ENCODE results near the gene YARS1. TPM values are rescaled to one million over a fixed set of nuclear protein-coding genes. Genes with fewer than 3 reads are reported as not detected.

The YARS1 gene
- total RNA-seq, 4 donors from 2014 or later = 37.8 to 59.4 (median 55.9) TPM

DNA sequence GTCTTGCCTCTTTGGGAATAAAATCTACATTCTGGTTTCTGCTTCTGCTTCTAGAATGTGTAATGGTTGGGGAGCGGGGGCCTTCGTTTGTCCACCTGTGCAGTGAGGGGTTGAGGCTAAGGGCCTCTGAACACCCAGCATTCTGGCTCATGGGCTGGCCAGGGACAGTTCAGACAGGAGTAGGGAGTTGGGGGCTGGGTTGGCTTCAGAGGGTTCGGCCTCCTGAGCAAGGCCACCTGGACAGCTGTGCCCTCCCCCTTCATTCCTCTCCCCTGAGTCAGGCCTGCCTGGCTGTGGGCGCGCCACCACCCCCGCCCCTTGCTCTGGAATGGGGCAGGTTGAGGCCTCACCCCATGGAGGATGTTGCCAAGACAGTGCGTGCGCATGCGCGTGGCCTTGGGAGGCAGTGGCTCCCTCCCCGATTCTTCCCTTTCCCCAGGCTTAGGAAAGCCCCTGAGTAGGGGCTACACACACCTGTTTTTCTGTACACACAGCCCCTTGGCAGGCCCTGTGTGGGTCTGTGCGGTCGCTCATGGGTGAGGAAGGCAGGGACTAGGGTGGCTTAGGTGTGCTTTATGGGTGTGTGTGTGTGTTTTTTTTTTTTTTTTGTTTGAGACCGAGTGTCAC lies 57.0 kb downstream of the YARS1 start:
- peaks cover 4 to 6% of the 10 kb centered on the region in 2 donors for H3K4me1 ChIP-seq
- H3K27ac ChIP-seq = no peak overlapping the region
- no peak overlapping the region for H3K4me3 ChIP-seq
- DNase-seq (no peak), ATAC-seq (no peak)
- H3K36me3 ChIP-seq = no peaks in the 10 kb centered on the region
- intact Hi-C loops (cut with DNase I; ENCODE audit: low total_unique reads) = no loop called here
- in situ Hi-C loops (cut with MboI; ENCODE audit: low sequenced_read_pairs in 4 of 4) = no loop called here
- H3K9me3 ChIP-seq = no peaks in the 10 kb centered on the region
- no peaks in the 10 kb centered on the region for H3K27me3 ChIP-seq
- no peak for TF ChIP-seq POLR2A (IDR thresholded peaks at IDR 0.05)
- TF ChIP-seq, protein P1, sequence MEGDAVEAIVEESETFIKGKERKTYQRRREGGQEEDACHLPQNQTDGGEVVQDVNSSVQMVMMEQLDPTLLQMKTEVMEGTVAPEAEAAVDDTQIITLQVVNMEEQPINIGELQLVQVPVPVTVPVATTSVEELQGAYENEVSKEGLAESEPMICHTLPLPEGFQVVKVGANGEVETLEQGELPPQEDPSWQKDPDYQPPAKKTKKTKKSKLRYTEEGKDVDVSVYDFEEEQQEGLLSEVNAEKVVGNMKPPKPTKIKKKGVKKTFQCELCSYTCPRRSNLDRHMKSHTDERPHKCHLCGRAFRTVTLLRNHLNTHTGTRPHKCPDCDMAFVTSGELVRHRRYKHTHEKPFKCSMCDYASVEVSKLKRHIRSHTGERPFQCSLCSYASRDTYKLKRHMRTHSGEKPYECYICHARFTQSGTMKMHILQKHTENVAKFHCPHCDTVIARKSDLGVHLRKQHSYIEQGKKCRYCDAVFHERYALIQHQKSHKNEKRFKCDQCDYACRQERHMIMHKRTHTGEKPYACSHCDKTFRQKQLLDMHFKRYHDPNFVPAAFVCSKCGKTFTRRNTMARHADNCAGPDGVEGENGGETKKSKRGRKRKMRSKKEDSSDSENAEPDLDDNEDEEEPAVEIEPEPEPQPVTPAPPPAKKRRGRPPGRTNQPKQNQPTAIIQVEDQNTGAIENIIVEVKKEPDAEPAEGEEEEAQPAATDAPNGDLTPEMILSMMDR (IDR thresholded peaks at IDR 0.05 in 4 of 5, conservative IDR thresholded peaks at IDR 0.05 in 1 of 5) = no peak

DNA sequence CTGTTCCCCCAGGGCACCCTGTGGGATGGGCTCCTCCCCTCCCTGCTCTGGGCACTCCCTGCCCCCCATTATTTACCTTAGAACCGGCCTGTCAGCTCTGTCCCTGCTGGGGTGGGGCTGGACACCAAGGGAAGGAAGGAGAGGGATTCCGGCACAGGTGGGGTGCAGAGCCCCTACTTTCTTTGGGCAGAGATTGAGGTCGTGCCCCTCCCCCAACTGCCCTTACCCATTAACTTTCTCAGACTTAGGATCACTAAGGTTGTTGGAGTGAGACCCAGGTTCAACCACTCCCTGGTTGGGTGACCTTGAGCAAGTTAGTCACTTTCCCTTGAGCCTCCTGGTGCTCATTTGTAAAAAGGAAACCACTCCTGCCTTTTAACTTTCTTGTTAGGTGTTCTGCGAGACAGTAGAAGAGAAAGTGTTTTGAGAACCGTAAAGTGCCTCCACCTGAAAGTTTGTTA lies 57.6 kb downstream of the YARS1 start:
- DNase-seq (no peak), ATAC-seq (no peak)
- Histone ChIP-seq H3K36me3 (no peaks in the 10 kb centered on the region), H3K4me1 (peaks cover 4 to 8% of the 10 kb centered on the region in 2 donors), H3K27ac (no peak overlapping the region), H3K27me3 (no peaks in the 10 kb centered on the region), H3K9me3 (no peaks in the 10 kb centered on the region), H3K4me3 (no peak overlapping the region)
- intact Hi-C loops (cut with DNase I; ENCODE audit: low total_unique reads) (no loop called here), in situ Hi-C loops (cut with MboI; ENCODE audit: low sequenced_read_pairs in 4 of 4) (no loop called here)
- TF ChIP-seq, protein P1 (IDR thresholded peaks at IDR 0.05 in 4 of 5, conservative IDR thresholded peaks at IDR 0.05 in 1 of 5) = no peak
- TF ChIP-seq POLR2A (IDR thresholded peaks at IDR 0.05) = no peak

DNA sequence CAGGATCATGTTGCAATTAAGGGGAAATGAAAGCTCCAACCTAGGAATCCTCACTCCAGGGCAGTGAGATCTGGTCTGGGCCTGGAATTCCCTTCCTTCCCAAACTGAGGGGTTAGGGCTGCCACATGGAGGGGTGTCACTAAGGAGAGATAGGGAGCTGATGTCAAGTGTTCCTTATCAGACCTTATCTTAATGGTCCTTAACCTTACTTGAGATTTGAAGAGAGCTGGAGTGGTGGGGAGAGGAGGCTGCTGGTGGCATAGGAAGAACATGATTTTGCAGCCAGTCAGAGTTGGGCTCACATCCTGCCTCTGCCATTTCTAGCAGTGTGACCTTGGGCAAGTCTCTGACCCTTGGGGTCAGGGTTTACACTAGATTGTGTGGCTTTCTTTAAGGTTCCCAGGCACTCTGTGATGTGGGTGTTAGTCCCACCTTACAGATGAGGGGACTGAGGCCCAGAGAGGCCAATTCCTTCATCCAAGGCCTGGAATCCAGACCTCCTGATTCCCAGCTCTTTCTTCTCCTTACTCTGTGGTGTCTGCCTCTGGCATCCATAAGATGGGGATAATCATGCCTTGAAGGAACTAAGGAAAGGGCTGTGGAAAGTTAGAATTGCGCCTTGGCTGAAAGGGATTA lies 58.2 kb downstream of the YARS1 start:
- Histone ChIP-seq H3K27ac (no peak overlapping the region), H3K36me3 (no peaks in the 10 kb centered on the region), H3K27me3 (no peaks in the 10 kb centered on the region), H3K4me3 (no peak overlapping the region), H3K9me3 (no peaks in the 10 kb centered on the region), H3K4me1 (peaks cover 8 to 14% of the 10 kb centered on the region in 2 donors)
- in situ Hi-C loops (cut with MboI; ENCODE audit: low sequenced_read_pairs in 4 of 4) = no loop called here
- intact Hi-C loops (cut with DNase I; ENCODE audit: low total_unique reads) = no loop called here
- ATAC-seq = no peak
- TF ChIP-seq POLR2A (IDR thresholded peaks at IDR 0.05) = no peak
- TF ChIP-seq, protein P1 (IDR thresholded peaks at IDR 0.05 in 4 of 5, conservative IDR thresholded peaks at IDR 0.05 in 1 of 5) = no peak
- no peak for DNase-seq

DNA sequence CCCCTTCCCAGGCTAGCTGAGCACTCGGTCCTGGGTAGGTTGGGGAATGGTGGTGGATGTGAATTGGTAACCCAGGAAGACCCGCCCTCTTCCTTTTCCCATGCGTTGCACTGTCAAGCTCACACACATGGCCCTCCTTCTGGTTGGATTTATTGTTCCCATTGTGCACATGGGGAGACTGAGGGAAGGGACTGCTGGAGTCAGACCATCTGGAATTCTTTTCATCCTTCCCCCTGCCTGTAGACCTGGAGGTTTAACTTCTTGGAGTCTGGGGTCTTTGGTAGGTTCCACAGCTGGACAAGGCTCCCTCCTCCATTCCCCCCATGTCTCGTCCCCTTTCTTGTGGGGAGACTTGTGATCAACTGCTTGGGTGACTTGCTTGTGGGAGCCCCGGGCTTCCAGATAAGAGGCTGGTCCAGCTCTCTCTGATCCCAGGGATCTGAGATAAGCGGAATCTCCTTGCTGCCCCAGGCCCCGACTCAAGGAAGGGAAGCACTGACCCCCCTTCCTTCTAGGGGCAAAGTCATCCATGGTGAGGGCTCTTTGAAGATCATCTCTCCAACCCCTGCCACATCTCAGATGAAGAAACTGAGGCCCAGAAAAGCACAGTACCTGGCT lies 58.9 kb downstream of the YARS1 start:
- H3K27ac ChIP-seq = no peak overlapping the region
- no peaks in the 10 kb centered on the region for H3K9me3 ChIP-seq
- no peaks in the 10 kb centered on the region for H3K36me3 ChIP-seq
- H3K4me1 ChIP-seq = peaks cover 11 to 17% of the 10 kb centered on the region in 2 donors
- in situ Hi-C loops (cut with MboI; ENCODE audit: low sequenced_read_pairs in 4 of 4) (no loop called here), intact Hi-C loops (cut with DNase I; ENCODE audit: low total_unique reads) (no loop called here)
- no peaks in the 10 kb centered on the region for H3K27me3 ChIP-seq
- ATAC-seq = no peak
- no peak for DNase-seq
- no peak for TF ChIP-seq POLR2A (IDR thresholded peaks at IDR 0.05)
- TF ChIP-seq, protein P1 (IDR thresholded peaks at IDR 0.05 in 4 of 5, conservative IDR thresholded peaks at IDR 0.05 in 1 of 5) = no peak
- H3K4me3 ChIP-seq = no peak overlapping the region
